GF-D8 (cell line): Measurements from ENCODE around the gene ABCF3.

Experiments used
- DNase-seq: peaks from one replicate; lab custom pipeline; 2025; lab: John Stamatoyannopoulos, UW

Gene ABCF3

DNA sequence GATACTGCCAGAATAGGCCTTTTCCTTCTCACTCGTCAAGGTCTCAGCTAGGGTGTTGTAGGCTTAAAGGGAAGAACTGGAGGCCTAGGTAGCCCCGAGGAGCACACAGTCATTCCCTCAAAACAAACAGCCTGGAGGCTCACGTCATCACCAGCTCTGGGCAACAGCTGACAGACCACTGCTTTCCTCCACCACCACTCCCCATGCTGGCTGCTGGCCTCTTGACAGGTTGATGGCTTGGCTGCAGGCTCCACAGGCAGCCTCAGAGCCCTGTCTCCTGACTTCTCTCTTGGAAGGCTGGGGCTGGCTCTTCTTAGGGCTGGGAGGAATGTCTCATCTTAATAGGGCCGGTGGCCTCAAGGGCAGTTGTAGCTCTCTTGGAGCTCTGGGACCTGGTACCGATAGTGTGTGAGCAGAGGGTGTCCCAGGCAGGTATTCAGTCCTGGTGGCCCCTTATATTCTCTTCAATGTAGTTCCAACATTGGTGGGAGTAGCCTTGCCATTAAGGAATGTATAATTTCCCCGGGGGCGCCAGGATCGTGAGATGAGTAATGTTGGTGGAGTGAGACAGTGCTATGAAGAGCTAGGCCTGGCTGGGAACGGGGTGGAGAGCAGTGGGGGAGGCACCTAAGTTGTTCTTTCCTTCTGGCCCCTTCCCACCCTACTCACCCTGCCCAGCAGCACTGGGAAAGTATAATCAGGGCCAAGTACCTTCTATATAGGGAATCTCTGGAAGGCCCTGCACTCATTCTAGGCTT, 17.5 kb upstream of the ABCF3 start:
- no peak for DNase-seq

DNA sequence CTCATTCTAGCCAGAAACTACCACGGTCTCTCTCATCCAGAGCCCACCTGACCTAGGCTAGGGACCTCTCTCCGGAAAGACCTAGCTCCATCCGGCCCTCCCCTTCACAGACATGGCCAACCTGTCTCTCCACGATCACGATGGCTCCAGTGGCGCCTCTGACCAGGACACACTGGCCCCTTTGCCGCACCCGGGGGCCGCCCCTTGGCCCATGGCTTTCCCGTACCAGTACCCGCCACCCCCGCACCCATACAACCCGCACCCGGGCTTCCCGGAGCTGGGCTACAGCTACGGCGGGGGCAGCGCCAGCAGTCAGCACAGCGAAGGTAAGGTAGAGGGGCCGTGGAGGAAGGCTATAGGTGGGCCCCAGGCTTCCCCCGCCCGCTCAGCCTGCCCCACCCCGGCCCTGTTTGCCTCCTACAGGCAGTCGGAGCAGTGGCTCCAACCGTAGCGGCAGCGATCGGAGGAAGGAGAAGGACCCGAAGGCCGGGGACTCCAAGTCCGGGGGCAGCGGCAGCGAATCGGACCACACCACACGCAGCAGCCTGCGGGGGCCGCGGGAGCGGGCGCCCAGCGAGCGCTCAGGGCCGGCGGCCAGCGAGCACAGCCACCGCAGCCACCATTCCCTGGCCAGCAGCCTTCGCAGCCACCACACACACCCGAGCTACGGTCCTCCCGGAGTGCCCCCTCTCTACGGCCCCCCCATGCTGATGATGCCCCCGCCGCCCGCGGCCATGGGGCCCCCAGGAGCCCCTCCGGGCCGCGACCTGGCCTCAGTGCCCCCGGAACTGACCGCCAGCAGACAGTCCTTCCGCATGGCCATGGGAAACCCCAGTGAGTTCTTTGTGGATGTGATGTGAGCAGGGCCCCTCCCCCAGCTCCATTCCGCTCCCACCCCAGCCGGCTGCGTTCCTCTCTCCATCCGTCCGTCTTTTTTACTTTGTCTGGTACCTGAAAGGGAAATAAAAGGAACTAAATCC, 15.8 kb upstream of the ABCF3 start:
- no peak for DNase-seq

DNA sequence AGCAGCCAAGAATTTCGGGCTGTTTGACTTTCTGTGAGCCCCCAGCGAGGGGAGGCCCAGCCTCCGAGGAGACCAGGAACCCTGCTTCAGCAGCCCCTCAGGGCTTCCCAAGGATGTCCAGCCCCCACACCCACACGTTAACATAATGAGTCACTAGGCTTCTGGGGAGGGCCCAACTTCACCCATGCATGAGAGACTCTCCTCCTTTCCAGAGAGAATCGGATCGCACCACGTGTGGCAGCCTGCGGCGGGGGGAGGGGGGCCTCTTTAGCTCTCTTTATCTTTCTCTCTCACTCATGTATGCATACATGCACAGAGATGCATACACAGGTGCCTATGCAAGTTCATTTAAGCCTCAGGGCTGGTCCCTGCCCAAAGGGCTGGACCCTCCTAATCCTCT, 14.4 kb upstream of the ABCF3 start:
- no peak for DNase-seq

DNA sequence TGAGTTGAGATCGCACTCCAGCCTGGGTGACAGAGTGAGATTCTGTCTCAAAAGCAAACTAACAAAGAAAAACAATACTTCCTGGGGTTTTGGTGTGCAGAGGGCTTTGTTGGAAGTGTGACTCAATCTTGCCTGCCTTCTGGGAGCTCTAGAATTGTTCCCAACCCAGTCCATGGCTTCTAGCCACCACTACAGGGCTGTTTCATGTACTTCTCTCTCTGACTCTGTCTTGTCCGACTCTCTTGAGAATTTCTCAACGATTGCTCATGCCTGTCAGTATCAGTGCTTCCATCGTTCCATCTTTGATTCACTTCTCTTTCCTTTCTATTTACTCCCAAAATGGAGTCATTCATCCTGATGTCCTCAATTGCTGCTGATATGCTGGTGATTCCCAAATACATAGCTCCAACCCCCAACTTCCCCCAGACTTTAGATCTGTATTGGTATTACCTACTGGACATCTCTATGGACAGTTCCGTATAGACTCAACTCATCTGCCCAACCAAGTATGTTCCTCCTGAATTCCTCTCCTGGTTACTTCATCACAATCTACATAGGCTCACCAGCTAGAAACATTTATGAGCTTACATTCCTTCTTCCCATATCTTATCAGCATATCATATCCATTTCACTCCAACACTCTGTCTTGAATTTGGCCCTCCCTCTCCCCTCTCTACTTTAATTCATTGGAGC, 13.2 kb upstream of the ABCF3 start:
- DNase-seq = no peak

DNA sequence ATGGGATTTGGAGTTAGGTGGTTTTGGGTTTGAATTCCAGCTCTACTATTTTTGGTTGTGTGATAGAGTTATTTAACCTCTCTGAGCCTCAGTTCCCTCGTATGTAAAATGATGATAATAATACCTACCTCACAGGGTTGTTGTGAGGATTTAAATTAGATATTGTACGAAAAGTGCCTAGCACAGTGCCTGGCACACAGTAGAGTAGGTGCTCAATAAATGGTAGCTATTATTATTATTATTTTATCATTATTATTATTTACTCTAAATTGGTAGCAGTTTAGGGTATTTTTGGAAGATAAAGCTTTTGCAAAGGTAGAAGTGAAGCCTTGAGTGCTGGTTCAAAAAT, 12.7 kb upstream of the ABCF3 start:
- DNase-seq = no peak

DNA sequence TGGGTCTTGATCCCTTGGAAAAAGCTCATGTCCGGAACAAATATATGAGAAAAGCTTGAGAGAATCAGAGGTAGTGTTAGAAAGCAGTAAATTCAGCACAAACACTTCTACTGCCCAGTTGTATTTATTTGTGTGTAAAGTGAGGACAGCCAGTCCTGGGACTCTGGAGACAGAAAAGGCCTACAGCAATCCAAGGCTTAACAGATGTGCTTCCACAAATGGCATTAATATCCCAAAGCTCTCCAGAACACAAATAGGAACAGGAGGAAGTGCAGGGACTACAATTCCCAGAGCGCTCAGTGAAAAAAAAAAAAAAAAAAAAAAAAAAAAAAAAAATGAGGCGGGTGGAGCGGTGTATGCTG, 11.7 kb upstream of the ABCF3 start:
- DNase-seq = no peak

DNA sequence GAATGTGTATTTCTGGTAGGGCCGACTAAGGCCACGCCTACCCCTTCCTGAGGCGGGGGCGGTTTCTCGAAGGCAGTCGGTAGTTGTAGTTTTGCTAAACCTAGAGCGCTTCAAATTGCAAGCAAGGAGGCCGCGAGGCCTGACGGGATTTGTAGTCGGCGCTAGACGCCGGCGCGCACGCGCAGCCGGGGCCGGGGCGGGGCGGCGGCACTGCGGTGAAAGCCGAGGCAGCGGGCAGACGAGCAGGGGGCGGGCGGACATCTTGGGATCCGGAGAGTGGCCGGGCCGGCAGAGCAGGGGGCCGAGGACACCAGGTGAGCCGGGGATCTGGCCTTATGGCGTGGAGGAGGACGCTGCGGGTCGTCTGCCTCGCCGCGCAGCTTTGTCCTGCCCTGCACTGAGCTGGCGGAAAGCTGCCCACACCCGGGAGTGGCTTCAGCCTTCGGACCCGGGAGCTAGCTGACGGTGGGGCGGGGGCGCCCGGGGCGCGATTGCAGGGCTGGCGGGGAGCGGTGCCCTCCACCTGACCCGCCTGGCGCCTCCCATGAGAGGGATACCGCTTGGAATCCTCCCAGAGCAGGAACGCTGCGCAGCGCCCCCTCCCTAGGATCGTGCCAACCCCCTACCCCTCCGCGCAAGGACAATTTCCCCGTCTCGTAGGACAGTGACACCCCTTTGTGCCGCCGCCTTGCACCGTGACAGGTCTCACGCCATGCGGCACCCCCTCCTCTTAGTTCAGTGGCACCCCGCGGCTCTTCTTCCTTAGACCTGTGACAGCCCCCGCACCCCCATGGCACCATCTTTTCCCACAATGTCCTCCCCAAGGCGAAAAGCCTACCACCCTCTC, 11.1 kb upstream of the ABCF3 start, which contains the start of gene AP2M1:
Gene AP2M1 (plus strand): TSS at position 210 of the 847 bp plus-strand sequence. CDS start 2,139 bp downstream, outside the sequence.
- DNase-seq = peak; percentile 98

DNA sequence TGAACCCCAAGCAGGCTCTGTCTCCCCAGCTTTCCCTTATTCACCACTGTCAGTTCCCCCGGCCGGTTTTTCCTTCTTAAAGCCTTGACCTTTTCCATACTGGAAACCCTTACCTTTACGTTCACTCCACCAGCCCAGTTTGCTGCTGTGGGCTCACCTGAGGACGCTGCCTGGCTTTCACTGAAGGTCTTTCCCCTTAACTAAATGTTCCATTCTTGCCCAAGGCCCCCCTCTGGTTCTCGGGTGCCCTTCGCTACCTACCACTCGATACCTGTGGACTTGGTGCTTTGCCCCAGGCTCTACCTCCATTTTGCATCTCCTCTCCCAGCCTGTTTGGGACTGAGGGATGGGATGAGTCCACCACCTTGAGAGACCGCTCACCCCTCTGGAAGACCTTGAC, 10.5 kb upstream of the ABCF3 start:
- DNase-seq = no peak

DNA sequence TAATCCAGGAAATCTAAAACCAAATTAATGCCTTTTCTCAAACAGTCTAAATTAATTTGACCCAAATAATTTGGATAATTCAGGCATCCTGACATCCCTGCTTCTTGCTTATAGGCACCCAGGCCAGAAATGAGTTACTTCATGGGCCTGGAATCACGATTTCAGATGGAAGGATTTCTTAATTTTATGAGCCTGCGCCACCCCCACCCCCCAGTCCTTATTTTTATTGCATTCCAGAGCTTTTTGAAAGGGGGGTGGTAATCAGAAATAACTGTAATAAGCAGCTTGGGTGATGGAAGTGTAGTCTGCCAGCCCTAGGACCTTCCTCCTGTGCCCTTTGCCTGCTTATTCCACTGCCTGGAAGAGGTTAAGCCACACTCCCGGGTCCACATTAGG, 10.0 kb upstream of the ABCF3 start:
- no peak for DNase-seq

DNA sequence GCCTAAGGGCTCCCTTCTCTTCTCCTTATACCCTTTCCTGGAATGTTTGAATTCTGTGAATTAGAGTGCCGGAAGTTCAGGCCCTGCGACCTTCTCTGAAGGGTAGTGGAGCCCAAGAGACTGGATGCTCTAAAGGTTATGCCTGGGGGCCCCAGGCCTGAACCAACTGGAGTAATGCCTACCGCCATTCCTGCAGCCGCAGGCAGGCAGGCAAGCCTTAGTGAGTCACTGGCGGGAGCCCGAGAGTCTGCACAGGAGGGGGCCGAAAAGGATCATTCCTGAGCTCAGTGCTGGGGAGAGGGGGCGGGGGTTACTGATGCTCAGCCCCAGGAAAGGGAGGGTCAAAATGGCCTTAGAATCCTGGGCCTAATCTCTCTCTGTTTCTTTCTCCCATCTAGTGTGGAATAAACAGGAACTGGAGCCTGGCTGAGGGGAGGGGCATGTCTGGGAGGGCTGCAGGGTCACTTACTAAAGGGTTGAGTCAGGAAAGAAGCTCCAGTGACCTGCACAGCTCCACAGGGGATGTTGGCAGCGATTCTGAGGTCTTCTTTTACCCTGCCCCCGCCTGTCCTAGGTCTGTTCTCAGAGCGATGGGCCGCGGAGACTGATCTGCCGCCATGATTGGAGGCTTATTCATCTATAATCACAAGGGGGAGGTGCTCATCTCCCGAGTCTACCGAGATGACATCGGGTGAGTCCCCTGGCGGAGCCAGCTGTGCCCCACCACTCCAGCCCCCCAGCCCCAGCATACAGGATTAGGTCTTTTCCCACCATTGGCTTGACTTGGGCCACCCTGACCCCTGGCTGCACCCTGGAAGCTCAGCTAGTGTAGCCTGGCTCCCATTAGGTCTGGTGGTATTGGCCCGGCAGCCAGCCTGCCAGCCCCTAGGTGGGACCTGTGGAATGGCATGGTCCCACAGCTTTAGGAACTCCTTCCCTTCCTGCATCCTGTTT, 9.3 kb upstream of the ABCF3 start:
- DNase-seq = no peak

DNA sequence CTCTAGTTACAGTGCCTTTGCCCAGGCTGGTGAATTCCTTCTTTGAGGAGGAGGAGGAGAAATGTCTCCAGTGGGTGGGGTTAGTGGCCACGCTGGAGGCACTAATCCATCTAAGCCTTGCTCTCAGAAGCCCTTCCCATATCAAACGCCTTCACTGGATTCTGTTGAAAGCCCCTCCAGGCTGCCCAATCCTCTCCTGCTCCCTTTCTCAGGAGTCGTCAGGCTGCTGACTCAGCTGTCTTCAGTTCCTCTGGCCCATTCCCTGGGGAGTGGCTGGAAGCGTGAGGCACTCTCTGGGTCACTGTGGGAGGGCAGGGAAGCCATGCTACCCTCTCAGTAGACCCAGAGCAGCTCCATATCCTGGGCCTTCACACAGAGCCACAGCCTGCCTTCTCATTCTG, 8.7 kb upstream of the ABCF3 start:
- DNase-seq = no peak

DNA sequence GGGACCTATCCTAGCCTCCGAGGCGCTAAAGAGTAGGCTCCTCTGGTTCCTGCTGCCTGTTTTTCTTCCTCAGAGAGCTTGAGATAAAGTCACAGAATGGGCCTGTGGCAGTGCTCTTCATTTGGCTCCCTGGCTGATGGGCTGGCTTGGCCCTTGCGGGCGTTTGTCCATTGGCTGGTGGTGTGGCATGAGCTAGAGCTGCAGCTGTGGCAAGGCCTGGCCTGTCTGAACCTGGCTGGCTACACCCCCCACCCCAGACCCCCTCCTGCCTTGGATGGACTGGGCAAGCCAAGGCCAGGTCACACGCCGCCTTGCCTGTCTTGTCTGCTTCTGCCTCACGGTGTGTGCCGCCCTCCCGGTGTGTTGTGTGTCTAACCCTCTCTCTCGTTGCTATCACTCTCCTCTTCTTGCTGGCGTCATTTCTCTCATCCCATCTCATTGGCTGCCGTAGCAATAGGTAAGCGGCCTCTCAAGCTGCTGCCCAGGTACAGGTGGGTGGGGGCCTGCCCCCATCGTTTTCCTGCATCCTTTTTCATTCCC, 8.2 kb upstream of the ABCF3 start:
- DNase-seq = no peak

DNA sequence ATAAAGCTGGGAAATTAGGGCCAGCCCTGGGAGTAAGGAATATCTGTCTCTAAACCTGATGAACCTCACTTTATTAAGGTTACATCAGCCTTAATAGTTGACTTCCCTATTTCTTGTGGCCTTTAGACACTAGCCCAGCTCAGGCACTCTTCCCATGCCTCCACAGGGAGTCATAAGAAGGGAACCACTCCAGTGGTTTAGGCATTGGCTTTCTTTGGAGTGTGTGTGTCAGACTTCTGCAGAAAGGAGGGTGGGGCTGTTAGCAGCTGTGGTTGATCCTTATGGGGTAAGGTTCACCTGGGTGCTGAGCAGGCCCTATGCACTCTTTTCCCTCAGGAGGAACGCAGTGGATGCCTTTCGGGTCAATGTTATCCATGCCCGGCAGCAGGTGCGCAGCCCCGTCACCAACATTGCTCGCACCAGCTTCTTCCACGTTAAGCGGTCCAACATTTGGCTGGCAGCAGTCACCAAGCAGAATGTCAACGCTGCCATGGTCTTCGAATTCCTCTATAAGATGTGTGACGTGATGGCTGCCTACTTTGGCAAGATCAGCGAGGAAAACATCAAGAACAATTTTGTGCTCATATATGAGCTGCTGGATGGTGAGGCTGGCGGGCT, 7.4 kb upstream of the ABCF3 start:
- no peak for DNase-seq

DNA sequence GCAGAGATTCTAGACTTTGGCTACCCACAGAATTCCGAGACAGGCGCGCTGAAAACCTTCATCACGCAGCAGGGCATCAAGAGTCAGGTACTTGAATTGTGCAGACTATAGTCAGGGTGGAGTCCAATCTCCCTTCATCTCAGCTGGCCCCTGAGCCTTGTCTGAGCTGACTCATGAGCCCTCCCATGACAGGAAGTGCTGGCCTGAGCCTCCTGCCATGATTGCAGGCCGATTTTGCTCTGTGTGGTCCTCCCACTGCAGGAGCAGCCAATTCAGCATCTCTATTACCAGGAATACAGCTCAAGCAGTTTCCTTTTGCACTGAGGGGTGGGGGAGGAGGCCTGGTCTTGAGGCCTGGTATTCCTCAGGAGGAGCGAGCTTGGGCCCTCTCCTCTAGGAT, 5.8 kb upstream of the ABCF3 start:
- no peak for DNase-seq

DNA sequence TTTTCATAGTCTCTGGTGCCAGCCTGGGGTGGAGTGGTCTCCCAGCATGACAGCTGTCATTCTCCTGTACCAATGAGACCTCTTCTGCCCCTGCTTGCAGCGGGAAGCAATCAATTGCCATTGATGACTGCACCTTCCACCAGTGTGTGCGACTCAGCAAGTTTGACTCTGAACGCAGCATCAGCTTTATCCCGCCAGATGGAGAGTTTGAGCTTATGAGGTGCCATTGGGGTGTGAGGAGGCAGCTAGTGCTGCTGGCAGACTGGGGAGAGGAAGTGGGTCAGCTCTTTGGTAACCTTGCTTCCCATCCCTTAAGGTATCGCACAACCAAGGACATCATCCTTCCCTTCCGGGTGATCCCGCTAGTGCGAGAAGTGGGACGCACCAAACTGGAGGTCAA, 4.4 kb upstream of the ABCF3 start:
- no peak for DNase-seq

DNA sequence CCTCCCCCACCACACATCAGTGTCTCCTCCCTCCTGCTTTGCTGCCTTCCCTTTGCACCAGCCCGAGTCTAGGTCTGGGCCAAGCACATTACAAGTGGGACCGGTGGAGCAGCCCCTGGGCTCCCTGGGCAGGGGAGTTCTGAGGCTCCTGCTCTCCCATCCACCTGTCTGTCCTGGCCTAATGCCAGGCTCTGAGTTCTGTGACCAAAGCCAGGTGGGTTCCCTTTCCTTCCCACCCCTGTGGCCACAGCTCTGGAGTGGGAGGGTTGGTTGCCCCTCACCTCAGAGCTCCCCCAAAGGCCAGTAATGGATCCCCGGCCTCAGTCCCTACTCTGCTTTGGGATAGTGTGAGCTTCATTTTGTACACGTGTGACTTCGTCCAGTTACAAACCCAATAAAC, 2.3 kb upstream of the ABCF3 start:
- DNase-seq = no peak

DNA sequence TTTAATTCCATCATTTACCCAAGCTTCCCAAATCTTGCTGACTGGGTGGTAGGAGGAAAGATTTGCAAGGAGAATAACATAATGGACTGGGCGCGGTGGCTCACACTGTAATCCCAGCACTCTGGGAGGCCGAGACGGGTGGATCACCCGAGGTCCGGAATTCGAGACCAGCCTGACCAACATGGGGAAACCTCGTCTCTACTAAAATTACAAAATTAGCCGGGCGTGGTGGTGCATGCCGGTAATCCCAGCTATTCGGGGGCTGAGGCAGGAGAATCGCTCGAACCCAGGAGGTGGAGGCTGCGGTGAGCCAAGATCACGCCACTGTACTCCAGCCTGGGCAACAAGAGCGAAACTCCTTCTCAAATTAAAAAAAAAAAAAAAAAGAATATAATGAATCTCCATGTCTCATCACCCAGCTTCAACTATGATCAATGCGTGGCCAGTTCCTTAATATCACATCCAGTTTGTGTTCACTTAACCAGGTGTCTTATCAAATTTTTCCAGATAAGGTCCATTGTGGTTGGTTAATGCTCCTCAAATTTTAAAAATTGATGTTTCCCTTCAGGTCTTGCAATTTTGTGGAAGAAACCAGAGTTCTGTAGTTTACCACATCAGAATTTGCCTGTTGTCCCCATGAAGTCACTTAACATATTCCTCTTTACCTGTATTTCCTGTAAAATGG, 1.3 kb upstream of the ABCF3 start:
- no peak for DNase-seq

DNA sequence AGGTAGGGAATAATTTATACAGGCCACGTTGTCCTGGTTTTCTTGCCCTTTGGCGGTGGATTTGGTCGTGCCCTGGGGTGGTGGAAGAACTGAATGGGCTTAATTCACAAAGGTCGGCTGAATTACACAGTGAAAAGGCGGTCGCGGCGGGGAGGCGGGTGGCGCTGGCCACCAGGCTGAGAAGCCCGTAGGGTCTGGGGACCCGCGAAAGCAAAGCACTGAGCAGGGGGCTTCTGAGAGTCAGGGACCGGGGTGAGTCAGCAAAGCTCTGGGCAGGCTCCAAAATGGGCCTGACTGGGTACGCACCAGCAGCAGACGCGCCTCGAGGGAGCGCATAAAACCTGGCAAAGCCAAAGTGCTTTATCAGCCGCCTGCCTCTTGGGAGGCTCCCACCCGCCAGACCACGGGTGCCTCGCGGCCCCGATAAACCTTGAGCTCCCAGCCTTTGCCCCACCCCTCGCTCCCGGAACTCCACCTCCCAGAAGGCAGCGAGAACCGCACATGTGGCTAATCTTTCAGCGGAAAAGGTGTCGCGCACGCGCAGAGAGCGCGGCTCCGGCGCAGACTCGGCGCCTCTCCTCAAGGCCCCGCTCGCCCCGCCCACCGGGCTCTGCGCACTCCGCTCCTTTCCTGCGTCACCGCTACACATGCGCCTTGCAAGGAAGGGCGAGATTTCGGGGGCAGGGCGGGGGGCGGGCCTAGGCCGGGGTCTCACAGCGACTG, 377 bp upstream of the ABCF3 start:
- peak; percentile 97 for DNase-seq

DNA sequence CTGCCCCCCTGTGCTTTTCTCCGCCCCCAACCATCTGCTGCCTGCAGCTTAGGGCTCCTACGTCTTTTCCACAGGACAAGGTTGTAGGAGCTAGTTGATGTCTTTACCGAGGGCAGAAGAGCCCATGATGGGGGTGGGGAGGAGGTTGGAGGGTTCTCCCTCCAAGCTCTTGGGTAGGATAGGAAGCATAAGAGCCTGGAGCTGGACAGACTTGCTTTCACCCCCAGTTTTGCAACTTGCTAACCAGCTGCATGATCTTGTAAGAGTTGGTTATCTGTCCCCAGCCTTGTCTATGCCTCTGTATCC, 856 bp downstream of the ABCF3 start:
- no peak for DNase-seq
